Neural progenitor cell (in vitro differentiated cells): ENCODE results near the gene EHD4. TPM values are rescaled to one million over a fixed set of nuclear protein-coding genes. Genes with fewer than 3 reads are reported as not detected.

Experiments
- DNase-seq: peaks from one replicate; pipeline ENCODE4 v3.0.0-alpha.2; 2016; ENCODE audit warnings: low spot score
- H2AFZ ChIP-seq: fragments of 200-600 bp; sonication (generic); replicated peaks from 2 replicates; pipeline ENCODE4 v1.6.1; 2016; ENCODE audit warnings: antibody characterized with exemption
- H3F3A ChIP-seq: fragments of 200-600 bp; sonication (generic); 2 replicates; pipeline ENCODE4 v1.6.1; 2016; ENCODE audit warnings: antibody characterized with exemption, low read depth
- H3K27ac ChIP-seq: fragments of 200-600 bp; sonication (generic); 2 replicates; pipeline ENCODE4 v1.5.1; 2016; ENCODE audit warnings: mild to moderate bottlenecking
- H3K27me3 ChIP-seq: fragments of 200-600 bp; sonication (generic); 2 replicates; pipeline ENCODE4 v1.6.1; 2016; ENCODE audit warnings: mild to moderate bottlenecking, moderate library complexity
- H3K36me3 ChIP-seq: fragments of 200-600 bp; sonication (generic); 2 replicates; pipeline ENCODE4 v1.5.1; 2016
- H3K4me1 ChIP-seq: fragments of 200-600 bp; sonication (generic); 2 replicates; pipeline ENCODE4 v1.6.1; 2016; ENCODE audit warnings: mixed run types
- H3K4me2 ChIP-seq: fragments of 200-600 bp; sonication (generic); 2 replicates; pipeline ENCODE4 v1.6.1; 2016
- H3K4me3 ChIP-seq: fragments of 200-600 bp; sonication (generic); 2 replicates; pipeline ENCODE4 v1.5.1; 2016
- H3K79me2 ChIP-seq: fragments of 200-600 bp; sonication (generic); 2 replicates; pipeline ENCODE4 v1.6.1; 2016; ENCODE audit warnings: low read depth
- H3K9ac ChIP-seq: fragments of 200-600 bp; sonication (generic); 2 replicates; pipeline ENCODE4 v1.6.1; 2016
- H3K9me3 ChIP-seq: fragments of 200-600 bp; sonication (generic); 2 replicates; pipeline ENCODE4 v1.5.1; 2016; ENCODE audit warnings: low read depth
- H4K20me1 ChIP-seq: fragments of 200-600 bp; sonication (generic); 2 replicates; pipeline ENCODE4 v1.6.1; 2016; ENCODE audit warnings: low read depth
- H3K27ac Mint-ChIP-seq: 3 replicates; pipeline ENCODE4 v1.8.0; 2021; ENCODE audit warnings: mixed read lengths
- H3K27me3 Mint-ChIP-seq: 2 replicates; pipeline ENCODE4 v1.8.0; 2022; ENCODE audit warnings: low read depth, mild to moderate bottlenecking, inconsistent platforms, moderate library complexity, mixed read lengths; ENCODE audit not compliant: insufficient read depth
- H3K36me3 Mint-ChIP-seq: 3 replicates; pipeline ENCODE4 v1.8.0; 2021; ENCODE audit warnings: mixed read lengths
- H3K4me1 Mint-ChIP-seq: 3 replicates; pipeline ENCODE4 v1.8.0; 2021; ENCODE audit warnings: mixed read lengths
- H3K4me3 Mint-ChIP-seq: 3 replicates; pipeline ENCODE4 v1.8.0; 2021; ENCODE audit warnings: mild to moderate bottlenecking, moderate library complexity, mixed read lengths
- H3K9me3 Mint-ChIP-seq: 3 replicates; pipeline ENCODE4 v1.8.0; 2020; ENCODE audit warnings: mixed read lengths
- EZH2 ChIP-seq: fragments of 200-600 bp; sonication (generic); IDR thresholded peaks from 2 replicates; pipeline ENCODE4 v1.6.1; 2017; ENCODE audit warnings: antibody characterized with exemption, mild to moderate bottlenecking, moderate library complexity
- EZH2phosphoT487 ChIP-seq: fragments of 200-600 bp; sonication (generic); IDR thresholded peaks from 2 replicates; pipeline ENCODE4 v1.6.1; 2017; ENCODE audit warnings: antibody characterized with exemption
- total RNA-seq: library from RNA; depleted of rRNA; stranded (reverse); fragments of >200 nt; gene quantifications from 2 replicates; pipeline ENCODE4 v1.2.3, GENCODE V29; 2015; ENCODE audit warnings: low replicate concordance
- TF ChIP-seq, protein P1 (sequence below): fragments of 200-600 bp; sonication (generic); IDR thresholded peaks from 2 replicates; pipeline ENCODE4 v1.5.1; 2017; ENCODE audit warnings: antibody characterized with exemption, mild to moderate bottlenecking

The EHD4 gene
- total RNA-seq, 1 donor from 2014 or later = 6.9 TPM

DNA sequence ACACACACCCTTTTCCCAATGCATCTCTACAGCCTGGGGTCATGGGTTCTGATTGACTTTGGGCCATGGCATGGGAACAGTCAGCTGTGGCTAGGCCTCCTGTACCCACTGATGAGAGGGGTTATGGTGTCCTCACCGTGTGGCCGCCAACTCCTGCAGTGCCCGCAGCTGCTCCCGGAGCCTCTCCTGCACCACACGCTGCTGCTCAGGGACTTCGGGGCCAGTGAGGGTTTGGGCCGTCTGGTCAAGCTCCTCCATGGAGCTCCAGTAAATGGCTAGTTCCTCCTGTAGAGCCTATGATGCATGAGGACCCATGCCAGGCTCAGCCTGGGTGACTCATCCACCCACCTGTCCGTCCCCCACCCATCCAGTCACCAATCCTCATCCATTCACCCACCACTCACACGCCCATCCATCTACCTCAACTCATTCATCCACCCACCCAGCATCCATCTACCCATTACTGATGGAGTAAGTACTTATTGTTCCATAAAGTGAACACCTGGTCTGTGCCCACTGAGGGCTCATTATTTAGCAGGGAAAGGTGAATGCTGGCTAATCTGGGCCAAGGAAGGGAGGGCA lies 100.1 kb downstream of the EHD4 start:
- no peaks in the 10 kb centered on the region for H4K20me1 ChIP-seq
- Mint-ChIP-seq H3K4me3 (no peak overlapping the region), H3K4me1 (peaks cover 20% of the 10 kb centered on the region), H3K27me3 (peaks cover 16% of the 10 kb centered on the region), H3K36me3 (no peaks in the 10 kb centered on the region), H3K27ac (peak overlapping the region; percentile 21), H3K9me3 (no peaks in the 10 kb centered on the region)
- no peak overlapping the region for H3K4me3 ChIP-seq
- TF ChIP-seq, protein P1, sequence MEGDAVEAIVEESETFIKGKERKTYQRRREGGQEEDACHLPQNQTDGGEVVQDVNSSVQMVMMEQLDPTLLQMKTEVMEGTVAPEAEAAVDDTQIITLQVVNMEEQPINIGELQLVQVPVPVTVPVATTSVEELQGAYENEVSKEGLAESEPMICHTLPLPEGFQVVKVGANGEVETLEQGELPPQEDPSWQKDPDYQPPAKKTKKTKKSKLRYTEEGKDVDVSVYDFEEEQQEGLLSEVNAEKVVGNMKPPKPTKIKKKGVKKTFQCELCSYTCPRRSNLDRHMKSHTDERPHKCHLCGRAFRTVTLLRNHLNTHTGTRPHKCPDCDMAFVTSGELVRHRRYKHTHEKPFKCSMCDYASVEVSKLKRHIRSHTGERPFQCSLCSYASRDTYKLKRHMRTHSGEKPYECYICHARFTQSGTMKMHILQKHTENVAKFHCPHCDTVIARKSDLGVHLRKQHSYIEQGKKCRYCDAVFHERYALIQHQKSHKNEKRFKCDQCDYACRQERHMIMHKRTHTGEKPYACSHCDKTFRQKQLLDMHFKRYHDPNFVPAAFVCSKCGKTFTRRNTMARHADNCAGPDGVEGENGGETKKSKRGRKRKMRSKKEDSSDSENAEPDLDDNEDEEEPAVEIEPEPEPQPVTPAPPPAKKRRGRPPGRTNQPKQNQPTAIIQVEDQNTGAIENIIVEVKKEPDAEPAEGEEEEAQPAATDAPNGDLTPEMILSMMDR = no peak
- no peak for TF ChIP-seq EZH2phosphoT487
- TF ChIP-seq EZH2 = no peak
- H3K27ac ChIP-seq = no peak overlapping the region
- no peak overlapping the region for H3K9ac ChIP-seq
- no peaks in the 10 kb centered on the region for H3K79me2 ChIP-seq
- H3K27me3 ChIP-seq = no peaks in the 10 kb centered on the region
- H3F3A ChIP-seq = no peaks in the 10 kb centered on the region
- DNase-seq = no peak
- H2AFZ ChIP-seq = no peak overlapping the region
- no peaks in the 10 kb centered on the region for H3K9me3 ChIP-seq
- H3K4me1 ChIP-seq = no peaks in the 10 kb centered on the region
- no peak overlapping the region for H3K4me2 ChIP-seq
- no peaks in the 10 kb centered on the region for H3K36me3 ChIP-seq

DNA sequence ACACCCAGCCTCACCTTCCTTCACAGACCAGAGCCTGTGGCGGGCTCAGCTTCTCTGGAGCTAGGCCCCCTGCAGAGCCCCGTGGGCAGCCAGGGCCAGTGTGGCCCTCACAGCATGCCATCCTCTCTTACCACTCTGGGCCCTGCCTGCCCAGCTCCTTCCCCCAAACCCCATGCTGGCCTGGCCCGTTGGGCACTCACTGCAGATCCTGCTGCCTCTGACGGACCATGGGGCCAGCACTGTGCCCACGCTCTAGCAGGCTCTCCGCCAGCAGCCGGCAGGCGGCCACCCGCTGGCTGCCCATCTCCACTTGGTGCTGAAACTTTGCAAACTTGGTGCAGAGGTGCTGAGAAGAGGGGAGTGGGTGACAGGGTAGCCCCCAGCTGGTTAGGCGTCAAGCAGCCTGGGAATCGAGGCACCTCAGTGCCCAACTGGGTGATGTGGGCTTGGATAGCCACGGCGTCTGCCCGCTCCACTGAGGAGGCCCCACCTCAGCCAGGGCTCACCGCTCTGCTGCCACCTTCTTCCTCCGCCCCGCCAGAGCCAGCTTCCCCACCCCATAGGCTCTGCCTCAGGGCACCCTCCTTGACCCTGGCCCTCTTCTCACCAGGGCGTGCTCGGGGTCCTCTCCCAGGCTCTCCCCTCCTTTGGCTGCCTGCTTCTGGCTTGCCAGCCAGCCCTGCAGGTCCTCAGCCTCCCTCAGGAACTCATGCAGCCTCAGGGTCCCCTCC lies 101.0 kb downstream of the EHD4 start:
- Histone ChIP-seq H3K27me3 (no peaks in the 10 kb centered on the region), H3K4me2 (no peak overlapping the region), H3K9ac (no peak overlapping the region), H3K79me2 (no peaks in the 10 kb centered on the region), H3F3A (no peaks in the 10 kb centered on the region), H3K4me1 (peaks cover 7% of the 10 kb centered on the region), H3K9me3 (no peaks in the 10 kb centered on the region), H3K4me3 (no peak overlapping the region), H2AFZ (no peak overlapping the region), H4K20me1 (no peaks in the 10 kb centered on the region), H3K36me3 (no peaks in the 10 kb centered on the region), H3K27ac (no peak overlapping the region)
- Mint-ChIP-seq H3K9me3 (no peaks in the 10 kb centered on the region), H3K36me3 (no peaks in the 10 kb centered on the region), H3K27ac (no peak overlapping the region), H3K4me3 (no peak overlapping the region), H3K4me1 (peaks cover 20% of the 10 kb centered on the region), H3K27me3 (peaks cover 17% of the 10 kb centered on the region)
- DNase-seq = no peak
- TF ChIP-seq, protein P1 = no peak
- TF ChIP-seq EZH2phosphoT487 (no peak), EZH2 (no peak)

DNA sequence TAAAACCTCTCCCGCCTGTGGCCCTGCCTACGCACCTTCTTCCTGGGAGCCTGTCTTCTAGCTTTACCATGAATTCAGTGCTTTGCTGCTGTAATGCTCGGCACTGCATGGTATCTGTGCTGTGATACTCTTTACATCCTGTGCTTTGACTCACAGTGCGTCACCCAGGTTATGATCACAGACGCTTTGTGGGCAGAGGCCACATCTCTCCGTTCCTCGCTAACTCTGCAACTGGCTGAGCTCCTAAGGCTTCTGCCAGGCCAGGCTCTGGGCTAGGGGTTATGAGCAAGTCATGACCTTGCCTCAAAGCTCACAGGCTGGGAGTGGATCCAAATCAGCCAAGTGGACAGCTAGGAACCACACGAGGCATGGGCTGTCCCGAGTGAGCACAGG lies 101.7 kb downstream of the EHD4 start:
- Histone ChIP-seq H2AFZ (no peak overlapping the region), H3K27ac (no peak overlapping the region), H4K20me1 (no peaks in the 10 kb centered on the region), H3K4me2 (no peak overlapping the region), H3K27me3 (no peaks in the 10 kb centered on the region), H3F3A (no peaks in the 10 kb centered on the region), H3K9ac (no peak overlapping the region), H3K4me3 (no peak overlapping the region), H3K4me1 (peaks cover 13% of the 10 kb centered on the region), H3K9me3 (no peaks in the 10 kb centered on the region), H3K36me3 (no peaks in the 10 kb centered on the region), H3K79me2 (no peaks in the 10 kb centered on the region)
- H3K4me3 Mint-ChIP-seq = no peak overlapping the region
- H3K9me3 Mint-ChIP-seq = no peaks in the 10 kb centered on the region
- H3K27ac Mint-ChIP-seq = peak overlapping the region; percentile 88
- no peak for DNase-seq
- peaks cover 24% of the 10 kb centered on the region for H3K4me1 Mint-ChIP-seq
- H3K27me3 Mint-ChIP-seq = peaks cover 17% of the 10 kb centered on the region
- no peak for TF ChIP-seq EZH2
- TF ChIP-seq, protein P1 = no peak
- TF ChIP-seq EZH2phosphoT487 = no peak
- H3K36me3 Mint-ChIP-seq = no peaks in the 10 kb centered on the region
